GM19238 (cell line): ENCODE measurements around the gene SHISAL1.

ENCODE experiments used
- DNase-seq: peaks from one replicate; pipeline ENCODE4 v3.0.0; 2011; ENCODE audit warnings: low spot score; ENCODE audit not compliant: insufficient read length

Gene SHISAL1

GRCh38 chr22:44194569-44194968 lies 118.2 kb downstream of the SHISAL1 start:
- no peak for DNase-seq
